Prostate gland (tissue), 2 donors: ENCODE data around the gene CDH22.

Experiments used
- POLR2AphosphoS5 ChIP-seq: sonication (generic); formaldehyde crosslinking; IDR thresholded peaks from one replicate; pipeline ENCODE4 v1.6.1; 2017; ENCODE audit warnings: antibody characterized with exemption
- TF ChIP-seq, protein P1 (sequence below), 4 experiments: fragments of 200-600 bp in 2 of 4; fragments of 450-650 bp in 2 of 4; sonication (generic) in 2 of 4; IDR thresholded peaks; 1 replicate in 3 of 4; 2 replicates in 1 of 4; pipeline ENCODE4 v1.5.1; 2016 to 2019; ENCODE audit warnings: antibody characterized with exemption in 4 of 4, mild to moderate bottlenecking in 2 of 4, moderate library complexity in 2 of 4

DNA sequence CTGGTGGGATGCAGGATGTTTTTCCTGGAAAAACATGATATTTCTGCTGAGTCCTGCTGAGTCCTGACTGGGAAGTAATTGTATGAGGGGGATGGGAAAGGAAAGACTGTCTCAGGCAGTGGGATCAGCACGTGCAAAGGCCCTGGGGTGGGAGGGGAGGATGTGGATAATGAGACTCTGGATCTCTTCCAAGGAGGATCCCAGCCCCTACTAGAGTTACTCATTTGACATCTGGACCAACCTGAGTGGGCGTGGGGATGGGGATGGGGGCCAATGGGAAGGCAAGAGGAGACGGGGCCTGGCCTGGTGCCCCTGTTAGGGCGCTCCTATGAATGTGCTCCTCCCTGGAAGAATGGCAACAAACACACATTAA is 117.1 kb downstream of the CDH22 start:
- TF ChIP-seq, protein P1, sequence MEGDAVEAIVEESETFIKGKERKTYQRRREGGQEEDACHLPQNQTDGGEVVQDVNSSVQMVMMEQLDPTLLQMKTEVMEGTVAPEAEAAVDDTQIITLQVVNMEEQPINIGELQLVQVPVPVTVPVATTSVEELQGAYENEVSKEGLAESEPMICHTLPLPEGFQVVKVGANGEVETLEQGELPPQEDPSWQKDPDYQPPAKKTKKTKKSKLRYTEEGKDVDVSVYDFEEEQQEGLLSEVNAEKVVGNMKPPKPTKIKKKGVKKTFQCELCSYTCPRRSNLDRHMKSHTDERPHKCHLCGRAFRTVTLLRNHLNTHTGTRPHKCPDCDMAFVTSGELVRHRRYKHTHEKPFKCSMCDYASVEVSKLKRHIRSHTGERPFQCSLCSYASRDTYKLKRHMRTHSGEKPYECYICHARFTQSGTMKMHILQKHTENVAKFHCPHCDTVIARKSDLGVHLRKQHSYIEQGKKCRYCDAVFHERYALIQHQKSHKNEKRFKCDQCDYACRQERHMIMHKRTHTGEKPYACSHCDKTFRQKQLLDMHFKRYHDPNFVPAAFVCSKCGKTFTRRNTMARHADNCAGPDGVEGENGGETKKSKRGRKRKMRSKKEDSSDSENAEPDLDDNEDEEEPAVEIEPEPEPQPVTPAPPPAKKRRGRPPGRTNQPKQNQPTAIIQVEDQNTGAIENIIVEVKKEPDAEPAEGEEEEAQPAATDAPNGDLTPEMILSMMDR (IDR thresholded peaks at IDR 0.05), result no peak
- no peak for TF ChIP-seq POLR2AphosphoS5
